HEK293 (cell line): ENCODE data around the gene GRK3.

ENCODE experiments used
- CTCF ChIA-PET: fragments of 350-600 bp; formaldehyde crosslinking; extraction: SDS; loops from one replicate; lab custom pipeline; 2021; ENCODE audit warnings: antibody characterized with exemption; lab: Yijun Ruan, JAX
- POLR2A ChIA-PET: fragments of 300-600 bp; formaldehyde crosslinking; extraction: SDS; loops from one replicate; lab custom pipeline; 2020; ENCODE audit warnings: antibody characterized with exemption, inconsistent platforms; lab: Yijun Ruan, JAX
- H3K27ac ChIP-seq: fragments of 200-500 bp; sonication (Bioruptor generic); 2 replicates; pipeline ENCODE4 v1.5.1; 2014; ENCODE audit warnings: low read depth, low read length, control low read depth, inconsistent platforms; ENCODE audit errors: extremely low read depth
- H3K36me3 ChIP-seq, 2 experiments: fragments of 200-500 bp in 1 of 2; sonication (Bioruptor generic) in 1 of 2; 1 replicate in 1 of 2; 2 replicates in 1 of 2; pipeline ENCODE4 v1.5.1; 2014 to 2017; ENCODE audit warnings: inconsistent platforms in 2 of 2, low read length in 2 of 2; ENCODE audit not compliant: control insufficient read depth in 2 of 2, insufficient read depth in 1 of 2
- H3K4me1 ChIP-seq: fragments of 200-500 bp; sonication (Bioruptor generic); 2 replicates; pipeline ENCODE4 v1.5.1; 2014; ENCODE audit warnings: mild to moderate bottlenecking, low read length, inconsistent platforms; ENCODE audit not compliant: control insufficient read depth, insufficient read depth
- H3K4me3 ChIP-seq: 2 replicates; pipeline ENCODE4 v1.5.1; 2011; ENCODE audit warnings: low read depth, mild to moderate bottlenecking, control low read depth, low read length, moderate library complexity
- H3K9me3 ChIP-seq: fragments of 200-500 bp; sonication (Bioruptor generic); 2 replicates; pipeline ENCODE4 v1.5.1; 2014; ENCODE audit warnings: low read depth, low read length, inconsistent platforms; ENCODE audit not compliant: control insufficient read depth, insufficient read depth
- ATF2 ChIP-seq: fragments of 450-650 bp; formaldehyde crosslinking; IDR thresholded peaks from 2 replicates; pipeline ENCODE4 v1.5.1; 2016; ENCODE audit warnings: missing biosample characterization, missing genetic modification characterization, low read depth
- BCL6B ChIP-seq: fragments of 450-650 bp; formaldehyde crosslinking; IDR thresholded peaks from 2 replicates; pipeline ENCODE4 v1.5.1; 2017; ENCODE audit warnings: missing biosample characterization, missing genetic modification characterization
- INSM2 ChIP-seq: fragments of 450-650 bp; formaldehyde crosslinking; IDR thresholded peaks from 2 replicates; pipeline ENCODE4 v1.5.1; 2016; ENCODE audit warnings: missing biosample characterization, missing genetic modification characterization
- KLF9 ChIP-seq: fragments of 450-650 bp; formaldehyde crosslinking; IDR thresholded peaks from 2 replicates; pipeline ENCODE4 v1.5.1; 2016; ENCODE audit warnings: missing biosample characterization, missing genetic modification characterization, low read depth
- PBX3 ChIP-seq: sonication (generic); formaldehyde crosslinking; IDR thresholded peaks from 2 replicates; pipeline ENCODE4 v1.8.1; 2022; ENCODE audit warnings: mild to moderate bottlenecking, moderate library complexity, missing genetic modification reagents
- SETDB1 ChIP-seq: IDR thresholded peaks from one replicate; pipeline ENCODE4 v1.6.1; 2017; ENCODE audit warnings: mild to moderate bottlenecking, low read length, moderate library complexity, mixed read lengths; ENCODE audit not compliant: insufficient read length
- TCF7L2 ChIP-seq: IDR thresholded peaks from 2 replicates; pipeline ENCODE4 v1.6.1; 2011; ENCODE audit warnings: low read depth, mild to moderate bottlenecking, inconsistent platforms, low read length, moderate library complexity, borderline replicate concordance
- ZBTB17 ChIP-seq: fragments of 450-650 bp; formaldehyde crosslinking; IDR thresholded peaks from 2 replicates; pipeline ENCODE4 v1.5.1; 2016; ENCODE audit warnings: missing biosample characterization, missing genetic modification characterization
- ZNF112 ChIP-seq: fragments of 450-650 bp; formaldehyde crosslinking; IDR thresholded peaks from 2 replicates; pipeline ENCODE4 v1.5.0; 2017; ENCODE audit warnings: missing biosample characterization, missing genetic modification characterization
- ZNF138 ChIP-seq: fragments of 450-650 bp; formaldehyde crosslinking; IDR thresholded peaks from 2 replicates; pipeline ENCODE4 v1.5.1; 2016; ENCODE audit warnings: missing biosample characterization, missing genetic modification characterization, borderline replicate concordance
- ZNF239 ChIP-seq: fragments of 450-650 bp; formaldehyde crosslinking; IDR thresholded peaks from 2 replicates; pipeline ENCODE4 v1.5.1; 2016; ENCODE audit warnings: missing biosample characterization, missing genetic modification characterization
- ZNF311 ChIP-seq: fragments of 450-650 bp; formaldehyde crosslinking; IDR thresholded peaks from 2 replicates; pipeline ENCODE4 v1.5.1; 2017; ENCODE audit warnings: missing biosample characterization, missing genetic modification characterization, borderline replicate concordance
- ZNF350 ChIP-seq: fragments of 450-650 bp; formaldehyde crosslinking; IDR thresholded peaks from 2 replicates; pipeline ENCODE4 v1.5.0; 2017; ENCODE audit warnings: missing biosample characterization, mild to moderate bottlenecking, missing genetic modification characterization
- ZNF423 ChIP-seq: fragments of 450-650 bp; formaldehyde crosslinking; IDR thresholded peaks from 2 replicates; pipeline ENCODE4 v1.5.1; 2016; ENCODE audit warnings: missing biosample characterization, missing genetic modification characterization
- ZNF530 ChIP-seq: fragments of 450-650 bp; formaldehyde crosslinking; IDR thresholded peaks from 2 replicates; pipeline ENCODE4 v1.5.1; 2016; ENCODE audit warnings: low read depth, missing biosample characterization, missing genetic modification characterization
- ZNF555 ChIP-seq: fragments of 450-650 bp; formaldehyde crosslinking; conservative IDR thresholded peaks from 2 replicates; pipeline ENCODE4 v1.5.1; 2017; ENCODE audit warnings: missing biosample characterization, mild to moderate bottlenecking, missing genetic modification characterization, inconsistent platforms
- ZNF626 ChIP-seq: fragments of 450-650 bp; sonication (Bioruptor Pico); formaldehyde crosslinking; IDR thresholded peaks from 2 replicates; pipeline ENCODE4 v1.5.1; 2018; ENCODE audit warnings: missing biosample characterization, missing genetic modification characterization, inconsistent platforms
- ZNF664 ChIP-seq: fragments of 450-650 bp; formaldehyde crosslinking; IDR thresholded peaks from 2 replicates; pipeline ENCODE4 v1.5.1; 2016; ENCODE audit warnings: missing biosample characterization, missing genetic modification characterization
- ZNF704 ChIP-seq: fragments of 450-650 bp; formaldehyde crosslinking; IDR thresholded peaks from 2 replicates; pipeline ENCODE4 v1.5.1; 2016; ENCODE audit warnings: missing biosample characterization, missing genetic modification characterization
- ZNF768 ChIP-seq: fragments of 450-650 bp; formaldehyde crosslinking; IDR thresholded peaks from 2 replicates; pipeline ENCODE4 v1.5.1; 2018; ENCODE audit warnings: missing biosample characterization, mild to moderate bottlenecking, missing genetic modification characterization
- ZNF843 ChIP-seq: fragments of 450-650 bp; formaldehyde crosslinking; IDR thresholded peaks from 2 replicates; pipeline ENCODE4 v1.5.1; 2016; ENCODE audit warnings: missing biosample characterization, missing genetic modification characterization
- ZSCAN4 ChIP-seq: fragments of 450-650 bp; formaldehyde crosslinking; IDR thresholded peaks from 2 replicates; pipeline ENCODE4 v1.5.1; 2017; ENCODE audit warnings: missing biosample characterization, missing genetic modification characterization

GRK3 gene

GRCh38 chr22:25711491-25711890 is 147.0 kb downstream of the GRK3 start (continued):
- TF ChIP-seq TCF7L2 (no peak), ZNF626 (tag by site-specific recombination) (no peak), PBX3 (CRISPR knock-in tag) (no peak), ZNF350 (tag by site-specific recombination) (no peak), ZNF423 (tag by site-specific recombination) (no peak), ZNF555 (tag by site-specific recombination) (no peak), ZBTB17 (tag by site-specific recombination) (no peak)

- CTCF ChIA-PET = interaction anchor here (0.6 to 1.6 kb wide), 5 partner anchors 14 to 266 kb away, joined by 3 to 5 read pairs (median 3); no protein-coding TSS in a partner anchor
- Histone ChIP-seq H3K9me3 (no peaks in the 10 kb centered on the region), H3K4me1 (no peaks in the 10 kb centered on the region), H3K27ac (no peak overlapping the region), H3K36me3 (peaks cover 3% of the 10 kb centered on the region in 2 experiments; a peak in 2 of 3 replicates), H3K4me3 (no peak overlapping the region)
- POLR2A ChIA-PET = interaction anchor here (1.1 kb wide), 1 partner anchor 14 kb away, joined by 4 read pairs; no protein-coding TSS in a partner anchor
- no peak for TF ChIP-seq ZNF138 (tag by site-specific recombination)
- no peak for TF ChIP-seq ATF2 (tag by site-specific recombination)
- TF ChIP-seq ZSCAN4 (tag by site-specific recombination) = no peak
- no peak for TF ChIP-seq TCF7L2
These were observed 148.4 kb downstream of the GRK3 start for GRCh38 chr22:25712661-25713400.

- no peak overlapping the region for H3K4me3 ChIP-seq
- peaks cover 3% of the 10 kb centered on the region in 2 experiments; a peak in 2 of 3 replicates for H3K36me3 ChIP-seq
- no peaks in the 10 kb centered on the region for H3K9me3 ChIP-seq
- CTCF ChIA-PET = interaction anchor here (0.6 to 1.6 kb wide), 3 partner anchors 267 to 655 kb away, joined by 3 to 4 read pairs (median 3); no protein-coding TSS in a partner anchor
- no peaks in the 10 kb centered on the region for H3K4me1 ChIP-seq
- TF ChIP-seq ZNF768 (tag by site-specific recombination) = no peak
- no peak for TF ChIP-seq INSM2 (tag by site-specific recombination)
- no peak for TF ChIP-seq BCL6B (tag by site-specific recombination)
- no peak for TF ChIP-seq ZNF704 (tag by site-specific recombination)
- no peak for TF ChIP-seq ZNF664
- TF ChIP-seq ZNF112 (tag by site-specific recombination) = no peak
- TF ChIP-seq SETDB1 = no peak
- no peak for TF ChIP-seq ZNF239 (tag by site-specific recombination)
- no peak for TF ChIP-seq ZNF530 (tag by site-specific recombination)
- TF ChIP-seq KLF9 (tag by site-specific recombination) = no peak
- TF ChIP-seq ZNF311 (tag by site-specific recombination) = no peak
- no peak for TF ChIP-seq ZNF843 (tag by site-specific recombination)
- H3K27ac ChIP-seq = no peak overlapping the region
- POLR2A ChIA-PET = no interaction called here
These were observed 149.6 kb downstream of the GRK3 start for GRCh38 chr22:25714070-25714469.
